HS-5 (cell line): Measurements from ENCODE around the gene RBMS1.
A peak's percentile ranks its signal among the peaks of the same experiment; 100 is the strongest.

Experiments
- DNase-seq: peaks from one replicate; pipeline ENCODE4 v3.0.0-alpha.2; 2012; ENCODE audit warnings: low read depth

Gene RBMS1

GRCh38 chr2:160332318-160332717 lies 161.3 kb downstream of the RBMS1 start:
- DNase-seq: no peak

GRCh38 chr2:160331258-160332025 lies 162.2 kb downstream of the RBMS1 start:
- DNase-seq: no peak

- no peak for DNase-seq
These were observed 164.6 kb downstream of the RBMS1 start for GRCh38 chr2:160328811-160329527.

GRCh38 chr2:160326786-160327185 lies 166.8 kb downstream of the RBMS1 start:
- no peak for DNase-seq

GRCh38 chr2:160325418-160325817 lies 168.2 kb downstream of the RBMS1 start:
- DNase-seq: no peak

- no peak for DNase-seq
These were observed 168.7 kb downstream of the RBMS1 start for GRCh38 chr2:160324917-160325316.

GRCh38 chr2:160324161-160324800 lies 169.3 kb downstream of the RBMS1 start:
- DNase-seq: no peak

- no peak for DNase-seq
These were observed 171.3 kb downstream of the RBMS1 start for GRCh38 chr2:160322320-160322719.

- no peak for DNase-seq
These were observed 172.6 kb downstream of the RBMS1 start for GRCh38 chr2:160321006-160321405.

GRCh38 chr2:160319700-160320099 lies 173.9 kb downstream of the RBMS1 start:
- DNase-seq: no peak

- no peak for DNase-seq
These were observed 175.4 kb downstream of the RBMS1 start for GRCh38 chr2:160318218-160318617.

- no peak for DNase-seq
These were observed 176.2 kb downstream of the RBMS1 start for GRCh38 chr2:160317181-160318099.

GRCh38 chr2:160315337-160315736 lies 178.3 kb downstream of the RBMS1 start:
- DNase-seq: no peak

- DNase-seq: no peak
These were observed 183.3 kb downstream of the RBMS1 start for GRCh38 chr2:160310118-160310828.

GRCh38 chr2:160309585-160309984 lies 184.0 kb downstream of the RBMS1 start:
- DNase-seq: no peak

GRCh38 chr2:160308915-160309314 lies 184.7 kb downstream of the RBMS1 start:
- peak; percentile 87 for DNase-seq

GRCh38 chr2:160308476-160308875 lies 185.1 kb downstream of the RBMS1 start:
- DNase-seq: no peak

GRCh38 chr2:160306985-160307384 lies 186.6 kb downstream of the RBMS1 start:
- no peak for DNase-seq

GRCh38 chr2:160305081-160305750 lies 188.4 kb downstream of the RBMS1 start:
- DNase-seq: peak; percentile 82

GRCh38 chr2:160303527-160303926 lies 190.1 kb downstream of the RBMS1 start:
- no peak for DNase-seq

- DNase-seq: no peak
These were observed 190.5 kb downstream of the RBMS1 start for GRCh38 chr2:160303076-160303475.
